Measurements from ENCODE around the gene PRR19.

DNA sequence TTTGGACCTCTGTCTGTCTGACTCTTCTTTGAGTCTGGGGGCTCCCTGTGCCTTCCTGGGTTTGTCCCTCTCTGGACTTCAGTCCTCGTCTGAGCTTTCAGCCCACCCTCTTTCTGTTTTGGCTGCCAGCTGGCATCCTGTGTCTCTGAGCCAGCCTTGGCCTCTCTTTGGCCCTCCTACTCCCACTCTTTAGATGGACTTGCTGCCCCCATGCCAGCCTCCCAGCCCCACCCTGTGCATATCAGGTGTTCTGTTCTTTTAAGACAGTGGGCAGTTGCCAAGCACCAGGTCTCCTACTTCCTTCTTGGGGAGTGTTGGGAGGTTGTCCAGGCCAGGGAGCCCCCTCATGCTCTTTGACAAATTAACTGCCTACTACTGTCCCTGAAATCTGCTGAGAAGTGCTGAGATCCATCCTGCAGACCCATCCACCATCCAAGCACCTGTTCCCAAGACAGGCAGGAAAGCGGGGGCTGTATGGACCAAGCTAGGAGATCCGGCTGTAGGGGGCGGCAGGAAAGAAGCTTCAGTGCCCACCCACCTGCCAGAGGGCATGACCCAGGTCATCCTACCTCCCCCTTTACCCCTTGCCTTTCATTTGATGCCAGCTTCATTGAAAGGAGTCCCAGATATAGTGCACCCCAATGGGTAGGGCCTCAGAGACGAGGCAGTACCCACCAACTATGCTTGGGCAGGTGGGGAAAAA is 23.3 kb upstream of the PRR19 start:
- no peak for TF ChIP-seq RAD21 (IDR thresholded peaks at IDR 0.05; ENCODE audit: low read depth)
- no peak for TF ChIP-seq MAX (IDR thresholded peaks at IDR 0.05)
- no peak for TF ChIP-seq NFIC (IDR thresholded peaks at IDR 0.05)
- TF ChIP-seq CEBPB (IDR thresholded peaks at IDR 0.05), result no peak
- no peak for TF ChIP-seq CREB1 (IDR thresholded peaks at IDR 0.05; ENCODE audit: low read depth)
- TF ChIP-seq TEAD4 (IDR thresholded peaks at IDR 0.05), result no peak
- TF ChIP-seq EP300 (IDR thresholded peaks at IDR 0.05; ENCODE audit: borderline replicate concordance), result no peak
- TF ChIP-seq FOXM1 (IDR thresholded peaks at IDR 0.05; ENCODE audit: borderline replicate concordance, low read depth), result no peak
- no peak for TF ChIP-seq YY1 (IDR thresholded peaks at IDR 0.05; ENCODE audit: low read depth)
- TF ChIP-seq TAF1 (IDR thresholded peaks at IDR 0.05; ENCODE audit: low read depth), result no peak
- no peak for TF ChIP-seq USF1 (IDR thresholded peaks at IDR 0.05)
